NOMO-1 treated with DMSO at 0.1 percent for 48 hours (cell line): ENCODE results near the gene KRT86.
"Not testable (repeated sequence)": the region's sequence is repeated elsewhere in the genome, so short reads cannot be mapped to it uniquely, and the experiment has no call there.

Experiments
- DNase-seq: peaks from one replicate; lab custom pipeline; 2025; ENCODE audit not compliant: unreplicated experiment; lab: John Stamatoyannopoulos, UW

Gene KRT86

GRCh38 chr12:52238916-52239646 lies 35.4 kb upstream of the KRT86 start:
- no peak for DNase-seq

- no peak for DNase-seq
These were observed 34.7 kb upstream of the KRT86 start for GRCh38 chr12:52239767-52240166.

GRCh38 chr12:52240247-52240646 lies 34.2 kb upstream of the KRT86 start:
- DNase-seq = not testable (repeated sequence)

GRCh38 chr12:52241205-52241842 lies 33.1 kb upstream of the KRT86 start:
- DNase-seq = no peak

- DNase-seq = no peak
These were observed 31.8 kb upstream of the KRT86 start for GRCh38 chr12:52242442-52243258.

DNA sequence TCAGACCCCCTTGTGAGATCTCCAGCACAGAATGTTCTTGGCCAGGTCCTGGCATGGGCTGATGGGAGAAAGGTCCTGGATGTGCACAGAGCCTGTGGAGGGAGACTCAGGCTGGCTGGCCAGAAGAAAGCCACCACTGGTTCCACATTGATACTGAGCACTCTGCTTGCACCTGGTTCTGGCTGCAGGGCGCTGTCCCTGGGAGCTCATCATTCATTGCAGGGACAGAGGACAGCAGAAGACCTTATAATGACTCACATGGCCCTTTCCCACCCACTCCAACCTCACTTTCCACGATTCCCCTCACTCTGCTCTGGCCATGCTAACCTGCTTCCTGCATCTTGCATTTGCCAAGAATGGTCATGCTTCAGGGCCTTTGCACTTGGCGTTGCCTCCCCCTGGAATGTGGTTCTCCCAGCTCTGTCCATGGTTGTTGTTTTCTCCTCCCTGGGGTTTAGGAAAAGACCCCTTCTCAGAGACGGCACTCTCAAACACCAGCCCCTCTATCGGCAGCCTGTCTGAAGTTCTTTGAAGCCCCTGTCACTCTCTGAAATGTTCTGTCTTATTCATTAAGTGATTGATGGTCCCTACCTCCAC lies 31.1 kb upstream of the KRT86 start:
- no peak for DNase-seq

DNA sequence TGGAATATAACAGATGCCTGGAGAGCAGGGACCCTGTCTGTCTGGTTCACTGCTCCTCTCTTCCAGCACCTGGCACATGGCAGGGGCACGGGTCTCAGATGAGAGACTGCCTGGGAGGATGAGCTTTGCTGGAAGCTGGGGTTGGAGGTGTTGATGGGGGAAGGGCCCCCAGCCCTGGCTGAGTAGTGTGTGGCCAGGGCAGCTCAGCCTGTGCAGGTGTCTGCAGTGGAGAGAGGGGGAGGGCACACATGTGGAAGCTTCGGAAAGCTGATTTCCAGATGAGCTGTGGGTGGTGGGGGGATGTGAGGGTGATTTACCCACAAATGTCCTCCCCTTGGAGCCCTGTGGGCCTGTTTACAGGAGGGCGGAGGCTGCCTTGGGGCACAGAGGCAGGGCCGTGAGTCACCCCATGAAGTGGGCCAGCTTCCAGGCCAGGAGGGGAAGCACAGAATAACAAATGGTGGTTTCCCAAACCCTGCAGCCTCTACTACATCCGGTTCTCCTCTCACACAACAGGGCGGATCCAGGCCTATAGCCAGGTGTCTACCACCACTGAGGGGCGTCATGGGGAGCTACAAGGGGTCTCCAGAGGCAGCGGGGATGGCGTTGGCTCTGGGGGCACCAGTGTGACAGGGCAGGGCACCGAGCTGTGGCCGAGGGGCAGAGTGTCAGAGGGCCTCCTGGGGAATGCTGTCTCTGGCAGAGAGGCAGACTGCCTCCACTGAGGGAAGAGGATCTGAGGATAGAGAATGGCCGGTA lies 30.4 kb upstream of the KRT86 start:
- peak; percentile 48 for DNase-seq

GRCh38 chr12:52244615-52244994 lies 29.8 kb upstream of the KRT86 start:
- DNase-seq = no peak

- DNase-seq = no peak
These were observed 29.0 kb upstream of the KRT86 start for GRCh38 chr12:52245259-52245961.

DNA sequence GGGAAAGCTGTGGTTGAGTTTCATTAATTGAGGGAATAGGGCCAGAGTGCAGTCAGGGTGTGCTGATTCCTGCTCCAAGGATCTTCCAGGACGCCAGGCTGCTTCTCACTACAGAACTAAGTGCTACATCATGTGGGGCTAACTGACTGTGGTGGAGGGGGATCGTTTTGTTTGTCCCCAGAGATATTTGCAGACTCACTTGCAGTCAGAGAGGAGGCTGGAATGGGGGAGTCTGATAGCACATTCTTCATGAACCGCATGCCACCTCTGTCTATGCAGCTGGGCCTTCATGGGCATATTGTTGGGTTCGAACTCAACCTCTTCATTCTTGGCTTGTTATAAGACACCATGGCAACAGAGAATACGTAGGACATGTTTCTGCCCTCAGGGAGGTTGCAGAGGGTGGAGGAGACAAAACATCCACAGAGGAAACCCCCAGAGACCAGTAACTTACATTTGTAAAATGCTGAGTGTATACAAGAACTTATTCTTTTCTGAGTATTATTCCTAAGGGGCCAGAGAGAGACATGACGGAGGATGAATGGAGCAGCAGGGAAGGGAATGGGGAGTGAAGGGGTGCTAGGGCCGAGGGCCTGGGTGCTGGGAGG lies 28.4 kb upstream of the KRT86 start:
- no peak for DNase-seq

DNA sequence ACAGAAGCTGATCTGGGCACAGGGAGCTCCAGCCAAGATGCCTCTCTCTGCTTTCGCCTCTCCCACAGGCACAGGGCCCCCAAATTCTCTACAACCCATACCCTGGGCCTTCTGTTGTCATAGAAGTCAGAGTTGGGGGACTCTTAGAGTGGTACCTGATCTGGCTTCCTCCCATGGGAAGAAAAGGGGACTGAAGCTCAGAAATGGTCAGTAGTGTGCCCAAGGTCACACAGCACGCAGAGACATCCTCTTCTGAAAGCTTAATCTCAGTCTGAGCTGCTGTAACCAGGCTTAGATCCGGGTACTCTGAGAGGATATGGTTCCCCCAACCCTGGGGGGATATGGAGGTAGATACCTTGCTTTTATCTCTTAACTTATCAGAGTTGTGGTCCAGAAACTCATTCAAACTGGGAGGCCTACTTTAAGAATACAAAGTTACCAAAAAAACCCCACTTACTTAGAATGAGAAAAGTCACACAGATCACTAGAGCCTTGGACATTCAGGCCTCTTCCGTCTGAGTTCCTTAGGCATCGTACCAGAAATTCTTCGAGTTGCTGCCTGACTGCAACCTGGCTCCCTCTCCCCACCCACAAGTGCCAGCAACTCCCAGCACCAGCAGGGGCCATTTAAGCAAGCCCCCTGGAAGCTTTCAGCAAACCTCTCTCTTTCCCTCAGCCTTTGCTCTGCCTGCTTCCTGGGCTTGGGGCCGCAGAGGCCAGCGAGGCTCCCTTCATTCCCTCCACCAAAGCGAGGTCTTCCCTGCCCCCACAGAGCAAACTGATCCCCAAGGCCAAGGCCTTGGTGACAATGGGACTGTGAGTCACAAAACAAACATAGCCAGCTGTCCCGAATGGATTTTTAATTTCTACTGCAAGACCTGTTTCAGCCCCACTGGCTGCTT lies 27.5 kb upstream of the KRT86 start:
- DNase-seq = no peak

DNA sequence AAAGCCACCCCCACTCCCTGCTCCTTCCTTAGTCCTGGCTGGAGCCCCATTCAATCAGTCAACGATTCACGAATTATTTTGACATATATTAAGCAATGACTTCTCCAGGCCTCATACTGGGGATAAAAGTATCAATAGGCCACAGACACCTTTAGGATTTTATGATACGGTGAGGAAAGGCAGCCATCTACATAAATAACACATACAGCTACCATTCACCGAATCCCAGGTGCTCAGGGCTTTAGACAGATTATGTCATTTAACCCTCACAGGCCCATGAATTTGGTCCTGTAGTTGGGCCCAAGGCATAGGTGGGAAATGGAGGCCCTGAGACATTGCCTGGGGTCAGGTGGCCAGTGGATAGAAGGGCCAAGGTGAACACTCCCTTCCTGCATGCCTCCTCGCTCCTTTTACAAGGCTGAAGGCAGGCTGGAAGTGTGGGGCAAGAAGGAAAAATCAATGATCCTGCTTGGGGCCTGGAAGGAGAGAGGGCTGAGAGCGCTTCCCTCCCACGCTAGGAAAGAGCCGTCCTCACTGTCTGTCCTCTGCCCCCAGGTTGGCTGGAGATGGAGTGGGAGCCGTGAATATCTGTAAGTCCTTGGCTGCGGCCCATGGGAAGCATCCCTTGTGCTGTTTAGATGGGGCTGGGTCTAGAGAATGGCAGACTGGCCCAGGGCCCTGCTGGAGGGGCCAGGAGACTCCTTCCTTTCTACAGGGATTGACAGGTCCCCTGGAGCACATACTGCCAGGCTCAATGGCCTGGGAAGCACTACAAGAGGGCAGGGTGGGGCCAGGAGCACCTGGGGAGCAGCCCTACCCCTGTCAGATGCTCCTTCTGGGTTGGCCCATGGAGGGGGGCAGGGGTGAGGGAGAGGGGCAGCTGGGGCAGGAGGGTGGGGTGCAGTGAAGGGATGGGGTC lies 26.6 kb upstream of the KRT86 start:
- no peak for DNase-seq

DNA sequence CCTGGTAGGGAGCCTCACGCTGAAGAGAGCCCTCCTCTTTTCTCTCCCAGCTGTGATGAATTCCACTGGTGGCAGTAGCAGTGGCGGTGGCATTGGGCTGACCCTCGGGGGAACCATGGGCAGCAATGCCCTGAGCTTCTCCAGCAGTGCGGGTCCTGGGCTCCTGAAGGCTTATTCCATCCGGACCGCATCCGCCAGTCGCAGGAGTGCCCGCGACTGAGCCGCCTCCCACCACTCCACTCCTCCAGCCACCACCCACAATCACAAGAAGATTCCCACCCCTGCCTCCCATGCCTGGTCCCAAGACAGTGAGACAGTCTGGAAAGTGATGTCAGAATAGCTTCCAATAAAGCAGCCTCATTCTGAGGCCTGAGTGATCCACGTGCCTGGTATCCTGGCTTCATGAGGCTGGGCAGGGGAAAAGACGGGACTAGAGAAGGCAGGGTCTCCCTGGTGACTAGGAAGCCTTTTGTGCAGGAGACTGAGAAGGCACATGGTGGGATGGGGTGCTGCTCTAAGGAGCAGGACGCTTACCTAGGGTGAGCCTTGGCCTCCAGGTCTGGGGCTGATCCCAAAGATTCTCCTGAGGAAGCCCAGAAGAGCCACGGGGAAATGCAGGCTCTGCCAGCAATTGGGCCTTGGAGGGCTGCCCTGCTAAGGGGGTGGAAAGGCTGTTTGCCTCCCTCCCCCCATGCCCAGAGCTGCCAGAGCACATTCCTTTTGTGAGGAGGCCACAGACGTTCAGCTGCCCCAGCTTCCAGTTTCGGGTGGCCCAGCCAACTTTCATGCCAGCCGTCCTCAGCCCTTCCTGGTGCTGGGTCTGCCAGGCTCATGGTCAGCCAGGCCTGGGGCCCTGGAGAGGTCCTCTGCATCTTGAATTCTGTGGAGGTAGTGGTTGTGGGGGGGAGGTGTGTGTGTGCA lies 25.6 kb upstream of the KRT86 start:
- no peak for DNase-seq

GRCh38 chr12:52249511-52250047 lies 24.9 kb upstream of the KRT86 start:
- no peak for DNase-seq

DNA sequence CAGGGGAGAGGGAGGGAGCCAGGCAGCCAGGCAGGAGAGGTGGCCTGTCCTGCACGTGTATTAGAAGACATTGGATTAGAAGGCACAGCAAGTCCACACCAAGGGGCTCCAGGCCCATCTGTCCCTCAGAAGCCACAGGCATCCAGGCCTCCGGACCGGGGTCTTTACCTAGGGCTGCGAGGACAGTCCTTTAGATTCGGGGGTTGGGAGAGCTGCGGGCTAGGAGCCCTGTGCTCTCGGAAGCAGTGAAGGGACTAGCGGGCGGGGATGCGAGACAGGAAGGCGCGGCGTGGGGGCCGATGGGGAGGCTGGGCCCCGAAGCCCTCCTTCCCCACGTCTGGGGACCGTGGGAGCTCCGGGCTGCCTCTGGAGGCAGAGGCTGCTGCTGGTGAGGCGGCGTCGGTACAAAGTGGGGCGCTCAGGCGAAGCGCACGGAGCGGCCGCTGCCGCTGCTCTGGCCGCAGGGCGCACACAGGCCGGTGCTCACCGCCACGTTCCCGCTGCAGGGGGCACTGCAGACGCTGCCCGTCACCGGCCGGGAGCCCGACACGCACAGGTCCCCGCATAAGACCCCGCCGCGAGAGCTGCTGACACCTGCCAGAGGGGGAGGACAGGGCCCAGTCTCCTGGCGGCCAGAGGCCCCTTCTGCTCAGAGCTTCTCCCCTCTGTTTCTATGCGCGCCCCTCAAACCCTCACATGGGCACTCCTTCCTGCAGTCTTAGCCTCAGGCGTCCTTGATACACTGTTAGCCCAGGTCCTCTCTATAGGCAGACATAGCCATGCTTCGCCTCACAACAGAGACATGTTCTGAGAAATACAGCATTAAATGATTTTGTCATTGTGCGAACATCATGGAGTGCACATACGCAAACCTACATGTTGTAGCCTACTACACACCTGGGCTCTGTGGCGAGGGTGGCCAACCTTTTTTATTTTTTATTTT lies 24.1 kb upstream of the KRT86 start:
- DNase-seq = no peak
